Activated naive CD8-positive, alpha-beta T cell treated with anti-CD3 and anti-CD28 coated beads for 36 hours (primary cell): ENCODE results near the gene GOLGA7B. TPM values are rescaled to one million over a fixed set of nuclear protein-coding genes. Genes with fewer than 3 reads are reported as not detected.
A peak's percentile ranks its signal among the peaks of the same experiment; 100 is the strongest.

ENCODE experiments used
- DNase-seq: peaks from one replicate; pipeline ENCODE4 v3.0.0; 2021
- H3K27ac Mint-ChIP-seq: one replicate; pipeline ENCODE4 v1.8.0; 2022; ENCODE audit warnings: mild to moderate bottlenecking, moderate library complexity, mixed read lengths
- H3K27me3 Mint-ChIP-seq: one replicate; pipeline ENCODE4 v1.8.0; 2022; ENCODE audit warnings: mild to moderate bottlenecking, mixed read lengths
- H3K36me3 Mint-ChIP-seq: one replicate; pipeline ENCODE4 v1.8.0; 2021; ENCODE audit warnings: mild to moderate bottlenecking, mixed read lengths
- H3K4me1 Mint-ChIP-seq: one replicate; pipeline ENCODE4 v1.8.0; 2021; ENCODE audit warnings: mixed read lengths
- H3K4me3 Mint-ChIP-seq: one replicate; pipeline ENCODE4 v1.8.0; 2022; ENCODE audit warnings: mild to moderate bottlenecking, moderate library complexity, mixed read lengths
- H3K9me3 Mint-ChIP-seq: one replicate; pipeline ENCODE4 v1.8.0; 2022; ENCODE audit warnings: mixed read lengths
- total RNA-seq, 2 experiments: library from RNA; stranded (reverse); gene quantifications; one replicate each; pipeline ENCODE4 v1.2.3, GENCODE V29; 2021

Gene GOLGA7B
- total RNA-seq, 2 experiments from 2014 or later: 0.80 to 0.90 TPM

DNA sequence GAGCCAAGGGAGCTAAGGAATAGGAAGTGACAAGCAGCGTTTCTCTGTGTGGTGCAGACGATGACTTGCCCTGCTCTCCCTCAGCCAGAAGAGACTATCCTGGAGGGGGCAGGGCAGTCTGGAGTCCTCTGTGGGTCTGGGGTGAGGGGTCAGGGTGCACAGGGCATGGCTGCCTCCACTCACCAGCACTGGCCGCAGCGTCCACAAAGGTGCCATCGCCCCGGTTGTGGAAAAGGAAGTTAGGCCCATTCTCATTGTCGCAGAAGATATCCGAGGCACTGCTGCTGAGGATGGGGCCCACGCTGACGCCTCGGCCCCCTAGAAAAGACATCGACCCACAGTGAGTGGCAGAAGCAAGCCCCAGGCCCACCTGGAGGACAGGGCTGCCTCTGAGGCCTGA is 58.2 kb downstream of the GOLGA7B start:
- Mint-ChIP-seq H3K4me1 (no peaks in the 10 kb centered on the region), H3K4me3 (no peak overlapping the region), H3K9me3 (no peaks in the 10 kb centered on the region), H3K36me3 (no peaks in the 10 kb centered on the region), H3K27me3 (peaks cover 4% of the 10 kb centered on the region), H3K27ac (no peak overlapping the region)
- DNase-seq: no peak

DNA sequence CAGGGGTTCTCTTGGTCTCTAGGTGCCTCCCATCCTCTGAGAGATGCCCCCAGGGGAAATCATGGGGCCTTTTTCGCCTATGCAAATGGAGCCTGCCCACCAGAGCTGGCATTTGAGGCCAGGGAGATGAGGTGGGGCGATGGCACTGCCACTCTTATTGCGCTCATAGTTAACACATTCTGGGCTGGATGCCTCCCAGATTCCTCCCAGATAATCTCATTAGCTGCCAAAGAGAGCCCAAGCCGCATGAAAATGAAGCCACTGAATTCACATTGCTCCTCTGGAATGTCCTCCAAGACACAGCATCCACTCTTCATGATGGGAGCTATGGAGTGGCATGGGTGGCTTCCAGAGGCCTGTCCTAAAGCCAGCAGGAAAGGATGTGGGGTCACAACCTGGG is 61.0 kb downstream of the GOLGA7B start:
- peaks cover 4% of the 10 kb centered on the region for H3K4me1 Mint-ChIP-seq
- H3K4me3 Mint-ChIP-seq: no peak overlapping the region
- no peaks in the 10 kb centered on the region for H3K36me3 Mint-ChIP-seq
- H3K27ac Mint-ChIP-seq: no peak overlapping the region
- no peak for DNase-seq
- peaks cover 7% of the 10 kb centered on the region for H3K27me3 Mint-ChIP-seq
- H3K9me3 Mint-ChIP-seq: no peaks in the 10 kb centered on the region

DNA sequence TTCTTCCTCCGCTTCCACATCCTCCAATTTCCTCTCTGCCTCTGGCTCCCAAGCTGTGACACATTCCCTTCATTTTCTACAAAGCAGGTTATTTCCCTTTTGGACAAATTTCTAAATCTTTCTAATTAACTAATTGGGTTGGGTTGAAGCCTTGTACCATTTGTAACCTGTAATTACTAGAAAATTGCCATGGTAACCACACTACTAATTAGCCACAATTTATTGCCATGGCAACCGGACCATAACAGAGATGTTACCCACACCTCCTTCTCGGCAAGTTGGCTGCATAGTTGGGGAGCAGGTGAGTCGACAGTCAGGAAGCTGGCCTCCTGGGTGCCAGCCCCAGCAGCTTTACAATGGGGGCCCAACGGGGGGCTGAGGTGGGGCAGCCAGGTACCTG is 61.6 kb downstream of the GOLGA7B start:
- no peak overlapping the region for H3K4me3 Mint-ChIP-seq
- H3K4me1 Mint-ChIP-seq: peaks cover 4% of the 10 kb centered on the region
- no peaks in the 10 kb centered on the region for H3K9me3 Mint-ChIP-seq
- H3K27ac Mint-ChIP-seq: no peak overlapping the region
- DNase-seq: no peak
- H3K36me3 Mint-ChIP-seq: no peaks in the 10 kb centered on the region
- H3K27me3 Mint-ChIP-seq: peaks cover 10% of the 10 kb centered on the region

DNA sequence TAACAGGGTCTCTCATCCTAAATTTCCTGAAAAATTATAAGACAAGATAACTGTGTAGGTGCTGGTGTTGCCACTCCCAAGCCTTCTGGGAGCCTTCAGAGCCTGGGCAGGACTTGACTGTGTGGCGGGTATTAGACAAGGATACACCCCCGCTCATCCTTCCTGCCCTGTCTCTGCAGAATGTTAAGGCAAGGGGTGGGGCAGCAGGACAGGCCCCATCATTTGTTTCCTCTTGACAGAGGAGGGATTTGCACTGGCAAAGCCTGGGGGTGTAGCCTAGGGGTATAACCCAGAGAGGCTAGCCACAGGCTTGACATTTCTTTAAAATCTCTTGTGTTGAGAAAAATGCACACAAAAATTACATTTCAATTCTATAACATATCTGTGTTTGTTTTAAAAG is 63.5 kb downstream of the GOLGA7B start:
- H3K36me3 Mint-ChIP-seq: no peaks in the 10 kb centered on the region
- no peaks in the 10 kb centered on the region for H3K9me3 Mint-ChIP-seq
- DNase-seq: no peak
- peaks cover 15% of the 10 kb centered on the region for H3K27me3 Mint-ChIP-seq
- H3K27ac Mint-ChIP-seq: no peak overlapping the region
- H3K4me3 Mint-ChIP-seq: no peak overlapping the region
- H3K4me1 Mint-ChIP-seq: peaks cover 4% of the 10 kb centered on the region

DNA sequence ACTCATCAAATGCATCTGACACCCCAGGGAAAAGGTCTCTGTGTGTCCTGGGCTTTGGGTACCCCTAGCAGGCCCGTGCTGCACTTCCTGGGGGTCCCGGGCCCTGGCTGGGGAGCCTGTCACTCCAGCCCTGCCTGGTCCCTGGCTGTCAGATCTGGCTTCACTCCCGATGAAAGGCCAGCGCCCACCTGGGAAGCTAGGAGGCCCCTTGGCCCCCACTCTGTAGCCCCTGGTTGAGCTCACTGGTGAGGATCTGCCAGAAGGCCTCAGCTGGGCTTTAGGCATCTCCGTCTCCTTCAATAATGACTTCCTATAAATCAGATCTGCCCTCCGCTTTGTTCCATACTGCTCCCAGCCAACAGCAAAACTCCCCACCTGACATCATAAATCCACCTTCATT is 64.0 kb downstream of the GOLGA7B start:
- Mint-ChIP-seq H3K27me3 (peaks cover 16% of the 10 kb centered on the region), H3K4me1 (peaks cover 4% of the 10 kb centered on the region), H3K9me3 (no peaks in the 10 kb centered on the region), H3K4me3 (no peak overlapping the region), H3K27ac (no peak overlapping the region), H3K36me3 (no peaks in the 10 kb centered on the region)
- no peak for DNase-seq

DNA sequence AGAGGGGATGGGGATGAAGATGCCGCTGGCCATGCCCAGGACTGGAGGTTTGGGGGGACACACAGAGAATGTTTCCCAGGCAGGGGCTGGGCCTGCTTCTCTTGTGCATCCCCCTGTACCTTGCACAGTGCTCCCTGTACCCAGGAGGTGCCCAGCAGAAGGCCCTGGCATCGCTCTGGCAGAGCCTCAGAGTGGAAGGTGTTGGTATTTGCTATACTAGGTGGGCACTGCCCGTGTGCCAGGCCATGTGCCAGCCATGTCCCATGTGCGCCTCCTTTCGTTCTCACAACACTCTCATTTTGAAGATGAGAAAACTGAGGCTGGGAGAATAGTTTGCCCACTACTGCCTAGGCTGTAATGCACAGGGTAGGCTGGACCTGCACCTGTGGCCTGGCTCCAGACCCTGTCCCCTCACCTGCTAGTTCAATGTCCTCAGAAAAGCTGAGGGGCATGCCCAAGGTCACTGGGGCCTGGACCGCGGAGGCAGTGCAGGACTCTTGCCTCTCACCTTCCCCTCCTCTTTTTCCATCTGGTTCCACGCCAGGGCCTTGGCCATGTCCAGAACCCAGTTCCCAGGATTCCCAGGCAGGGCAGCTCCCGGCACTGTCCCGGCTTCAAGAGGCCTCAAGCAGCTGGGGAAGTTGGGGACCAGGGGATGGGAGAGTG is 64.7 kb downstream of the GOLGA7B start:
- Mint-ChIP-seq H3K4me3 (no peak overlapping the region), H3K27me3 (peaks cover 16% of the 10 kb centered on the region), H3K9me3 (no peaks in the 10 kb centered on the region), H3K36me3 (no peaks in the 10 kb centered on the region), H3K27ac (no peak overlapping the region), H3K4me1 (peaks cover 6% of the 10 kb centered on the region)
- no peak for DNase-seq

DNA sequence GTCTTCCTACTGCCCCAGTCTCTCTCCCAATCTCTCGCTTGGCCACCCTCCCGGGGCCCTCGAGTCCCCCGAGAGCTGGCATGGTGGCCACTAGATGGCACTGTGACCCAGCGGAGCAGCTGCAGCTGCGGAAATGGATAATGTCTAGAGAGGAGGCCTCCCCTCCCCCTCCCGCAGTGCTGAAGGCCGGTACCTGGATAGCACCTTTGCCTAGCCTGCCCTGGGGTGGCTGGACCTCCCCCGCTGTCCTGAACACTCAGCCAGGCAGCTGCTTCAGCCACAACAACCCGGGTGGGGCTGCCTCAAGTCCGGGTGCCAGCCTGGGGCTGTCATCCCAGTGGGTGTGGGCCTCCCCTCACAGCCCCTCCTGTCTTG is 65.2 kb downstream of the GOLGA7B start:
- DNase-seq: peak; percentile 76
- no peaks in the 10 kb centered on the region for H3K9me3 Mint-ChIP-seq
- H3K36me3 Mint-ChIP-seq: no peaks in the 10 kb centered on the region
- peaks cover 16% of the 10 kb centered on the region for H3K27me3 Mint-ChIP-seq
- peaks cover 6% of the 10 kb centered on the region for H3K4me1 Mint-ChIP-seq
- no peak overlapping the region for H3K27ac Mint-ChIP-seq
- H3K4me3 Mint-ChIP-seq: no peak overlapping the region

DNA sequence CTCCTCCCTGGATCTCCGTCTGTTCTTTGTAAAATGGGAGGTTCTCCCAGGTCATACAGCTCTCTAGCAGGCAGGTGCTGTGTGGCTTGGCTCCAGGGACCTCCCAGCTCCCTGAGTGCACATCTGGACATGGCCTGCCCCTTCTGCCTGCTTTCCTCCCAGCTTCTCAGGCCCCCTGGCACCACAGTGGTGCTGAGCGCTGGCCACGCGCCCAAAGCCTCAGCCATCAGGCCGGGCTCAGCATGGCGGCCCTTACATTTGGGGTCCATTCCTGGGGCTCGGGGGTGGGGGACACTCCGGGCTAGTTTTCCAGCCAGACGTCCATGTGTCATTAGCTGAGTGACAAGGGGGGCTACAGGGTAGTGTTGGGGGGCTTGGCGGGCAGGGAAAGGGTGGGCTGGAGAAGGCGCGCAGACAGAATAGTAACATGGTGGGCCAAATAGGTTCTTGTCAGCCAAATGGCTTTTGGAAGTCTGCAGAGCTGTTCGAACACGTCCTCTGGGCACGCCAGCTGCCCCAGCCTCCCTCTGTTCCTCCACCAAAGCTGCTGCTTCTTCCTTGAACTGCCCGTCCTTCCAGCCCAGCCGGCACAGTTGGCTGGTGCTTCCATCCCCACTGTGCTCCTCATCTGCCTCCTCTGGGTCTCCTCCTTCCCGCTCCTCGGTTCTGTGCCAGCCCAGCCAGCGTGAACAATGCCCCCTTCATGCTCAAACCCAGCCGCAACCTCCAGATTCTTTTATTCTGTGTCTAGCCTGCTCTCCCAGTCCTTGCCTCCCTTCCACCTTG is 65.9 kb downstream of the GOLGA7B start:
- Mint-ChIP-seq H3K4me3 (no peak overlapping the region), H3K9me3 (no peaks in the 10 kb centered on the region), H3K27me3 (peaks cover 16% of the 10 kb centered on the region), H3K4me1 (peaks cover 6% of the 10 kb centered on the region), H3K36me3 (no peaks in the 10 kb centered on the region), H3K27ac (no peak overlapping the region)
- DNase-seq: no peak

DNA sequence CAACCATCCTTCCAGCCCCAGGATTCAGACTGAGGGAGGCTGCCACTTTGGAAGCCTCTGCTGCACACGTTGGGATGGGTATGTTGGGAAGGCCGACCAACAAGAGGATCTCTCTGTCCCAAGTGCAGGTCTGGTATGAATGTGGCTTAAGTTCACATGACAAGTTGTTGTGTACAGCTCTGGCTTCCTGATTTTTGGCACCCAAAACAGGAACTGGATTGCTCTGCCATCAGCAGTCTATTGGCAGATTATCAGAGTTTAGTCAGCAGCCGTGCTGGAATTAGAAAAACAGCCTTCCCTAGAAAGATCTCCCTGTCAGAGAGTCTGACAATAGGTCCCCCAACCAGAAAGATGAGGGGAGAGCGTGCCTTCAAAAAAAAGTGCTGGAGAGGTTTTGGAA is 66.9 kb downstream of the GOLGA7B start:
- DNase-seq: no peak
- Mint-ChIP-seq H3K36me3 (no peaks in the 10 kb centered on the region), H3K27ac (no peak overlapping the region), H3K4me3 (no peak overlapping the region), H3K9me3 (no peaks in the 10 kb centered on the region), H3K27me3 (peaks cover 14% of the 10 kb centered on the region), H3K4me1 (peaks cover 6% of the 10 kb centered on the region)

DNA sequence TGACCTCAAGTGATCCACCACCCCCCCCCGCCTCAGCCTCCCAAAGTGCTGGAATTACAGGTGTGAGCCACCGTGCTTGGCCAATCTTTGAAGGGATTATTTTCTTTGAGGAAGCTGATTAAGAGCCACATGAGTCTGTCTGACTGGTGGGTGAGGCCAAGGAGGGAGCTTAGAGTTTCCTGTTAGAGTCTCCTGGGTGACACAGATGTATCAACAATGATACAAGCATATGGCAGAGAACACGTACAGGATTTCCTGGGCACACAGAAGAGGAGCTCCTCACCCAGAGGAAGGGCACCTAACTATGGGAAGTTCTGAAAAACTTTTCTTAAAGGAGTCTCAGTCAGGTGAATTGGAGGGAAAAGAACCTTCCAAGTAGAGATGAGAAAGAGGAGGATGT is 69.4 kb downstream of the GOLGA7B start:
- Mint-ChIP-seq H3K27ac (no peak overlapping the region), H3K4me3 (no peak overlapping the region), H3K27me3 (peaks cover 13% of the 10 kb centered on the region), H3K9me3 (no peaks in the 10 kb centered on the region), H3K4me1 (peaks cover 6% of the 10 kb centered on the region), H3K36me3 (no peaks in the 10 kb centered on the region)
- DNase-seq: no peak

DNA sequence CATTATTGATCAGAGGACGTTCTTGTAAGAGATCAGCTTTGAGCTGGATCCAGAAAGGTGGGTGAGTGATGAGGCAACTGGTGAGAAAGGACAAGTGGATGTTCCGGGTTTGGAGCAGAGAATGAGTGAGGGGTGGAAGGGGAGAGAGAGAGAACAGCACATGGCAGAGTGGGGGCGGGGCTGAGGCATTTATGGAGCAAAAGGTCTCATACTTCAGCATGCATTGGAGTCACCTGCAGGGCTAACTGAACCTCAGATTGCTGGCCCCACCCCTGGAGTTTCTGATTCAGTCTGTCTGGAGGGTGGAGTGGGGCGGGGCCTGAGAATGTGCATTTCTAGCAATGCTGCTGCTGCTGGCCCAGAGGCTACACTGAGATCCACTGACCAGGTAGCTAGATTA is 71.2 kb downstream of the GOLGA7B start:
- no peaks in the 10 kb centered on the region for H3K36me3 Mint-ChIP-seq
- H3K27me3 Mint-ChIP-seq: peaks cover 20% of the 10 kb centered on the region
- peaks cover 2% of the 10 kb centered on the region for H3K4me1 Mint-ChIP-seq
- no peak overlapping the region for H3K27ac Mint-ChIP-seq
- H3K4me3 Mint-ChIP-seq: no peak overlapping the region
- H3K9me3 Mint-ChIP-seq: no peaks in the 10 kb centered on the region
- DNase-seq: no peak

Other genes with a start within 250 kb of the GOLGA7B start
- gene MORN4, start 216.3 kb upstream of the GOLGA7B start, total RNA-seq: 1 to 10 TPM; 3.0 to 3.4 TPM
- 10 to 100 TPM; 10.8 to 11.7 TPM for gene PI4K2A, start 209.2 kb upstream of the GOLGA7B start, total RNA-seq
- 1 to 10 TPM; 3.1 to 3.2 TPM for gene AVPI1, start 162.6 kb upstream of the GOLGA7B start, total RNA-seq
- 1 to 10 TPM; 4.1 to 5.5 TPM for gene MARVELD1, start 136.1 kb upstream of the GOLGA7B start, total RNA-seq
- gene ZFYVE27, start 112.7 kb upstream of the GOLGA7B start, total RNA-seq: 10 to 100 TPM; 20.9 to 22.8 TPM
- under 1 TPM; 0.22 to 0.27 TPM for gene SFRP5, start 77.8 kb upstream of the GOLGA7B start, total RNA-seq
- not detected for gene CRTAC1, start 180.8 kb downstream of the GOLGA7B start, total RNA-seq